H1 (cell line): ENCODE measurements around the gene UBE4B. TPM values are rescaled to one million over a fixed set of nuclear protein-coding genes. Genes with fewer than 3 reads are reported as not detected.

Experiments used
- CTCF ChIA-PET: fragments of 300-600 bp; sonication (Branson Sonifier 250); formaldehyde crosslinking; loops from one replicate; lab custom pipeline; 2021; ENCODE audit not compliant: partially characterized antibody; lab: Charles Lee
- POLR2A ChIA-PET: fragments of 300-600 bp; sonication (Branson Sonifier 250); formaldehyde crosslinking; loops from one replicate; lab custom pipeline; 2021; ENCODE audit warnings: inconsistent platforms; ENCODE audit not compliant: partially characterized antibody; lab: Charles Lee
- DNase-seq, 2 experiments: peaks; one replicate each; pipeline versions ENCODE4 v3.0.0 to v3.0.0-alpha.2; 2010 to 2022; ENCODE audit warnings: low spot score in 2 of 2, low read depth in 1 of 2, mixed read lengths in 1 of 2
- FAIRE-seq: peaks from 2 replicates; lab custom pipeline; 2011; peaks lifted over from hg19 to GRCh38; lab: Jason Lieb, UNC
- H2AFZ ChIP-seq: 2 replicates; pipeline ENCODE4 v1.8.1; 2012; ENCODE audit warnings: low read length, inconsistent platforms
- H2AK5ac ChIP-seq: 2 replicates; pipeline ENCODE4 v1.6.1; 2013; ENCODE audit warnings: low read depth, low read length
- H2BK120ac ChIP-seq: replicated peaks from 2 replicates; pipeline ENCODE3; 2013; ENCODE audit warnings: low read depth, low read length, inconsistent platforms
- H2BK12ac ChIP-seq: 2 replicates; pipeline ENCODE4 v1.6.1; 2013; ENCODE audit warnings: low read depth, low read length
- H2BK15ac ChIP-seq: 2 replicates; pipeline ENCODE4 v1.6.1; 2013; ENCODE audit warnings: low read length
- H2BK20ac ChIP-seq: 2 replicates; pipeline ENCODE4 v1.6.1; 2013; ENCODE audit warnings: low read length
- H2BK5ac ChIP-seq: 2 replicates; pipeline ENCODE4 v1.6.1; 2013; ENCODE audit warnings: low read depth, low read length
- H3K14ac ChIP-seq: 2 replicates; pipeline ENCODE4 v1.6.1; 2013; ENCODE audit warnings: inconsistent platforms; ENCODE audit not compliant: insufficient read length
- H3K18ac ChIP-seq: 2 replicates; pipeline ENCODE4 v1.6.1; 2013; ENCODE audit warnings: low read length; ENCODE audit errors: extremely low read depth
- H3K23ac ChIP-seq: 2 replicates; pipeline ENCODE4 v1.6.1; 2013; ENCODE audit warnings: inconsistent platforms; ENCODE audit not compliant: insufficient read length
- H3K23me2 ChIP-seq: 2 replicates; pipeline ENCODE4 v1.6.1; 2013; ENCODE audit warnings: low read depth, low read length
- H3K27ac ChIP-seq: 2 replicates; pipeline ENCODE4 v1.6.1; 2011; ENCODE audit warnings: low read depth, low read length, inconsistent platforms
- H3K27me3 ChIP-seq, 4 experiments: replicated peaks in 1 of 4; 1 replicate in 1 of 4; 2 replicates in 3 of 4; pipeline versions ENCODE4 v1.6.1 to v1.8.1; 2011 to 2013; ENCODE audit warnings: low read length in 3 of 4, mild to moderate bottlenecking in 3 of 4, inconsistent platforms in 2 of 4, mixed read lengths in 2 of 4, moderate library complexity in 1 of 4; ENCODE audit not compliant: control insufficient read depth in 3 of 4, insufficient read depth in 3 of 4; ENCODE audit errors: extremely low read depth in 1 of 4
- H3K36me3 ChIP-seq, 4 experiments: 2 replicates each; pipeline versions ENCODE4 v1.6.1 to v1.8.1; 2011 to 2013; ENCODE audit warnings: mild to moderate bottlenecking in 4 of 4, low read length in 3 of 4, moderate library complexity in 2 of 4, control low read depth in 1 of 4, inconsistent platforms in 1 of 4; ENCODE audit not compliant: insufficient read depth in 4 of 4, control insufficient read depth in 2 of 4
- H3K4ac ChIP-seq: replicated peaks from 2 replicates; pipeline ENCODE3; 2013; ENCODE audit warnings: low read length, low read depth, mixed read lengths, inconsistent platforms; ENCODE audit not compliant: insufficient read length
- H3K4me1 ChIP-seq, 4 experiments: replicated peaks in 1 of 4; 1 replicate in 1 of 4; 2 replicates in 3 of 4; pipeline versions ENCODE4 v1.6.1 to v1.8.1; 2011 to 2013; ENCODE audit warnings: low read length in 3 of 4, inconsistent platforms in 2 of 4, mixed read lengths in 1 of 4; ENCODE audit not compliant: insufficient read depth in 4 of 4, control insufficient read depth in 3 of 4
- H3K4me2 ChIP-seq, 2 experiments: 2 replicates each; pipeline versions ENCODE4 v1.6.1 to v1.8.1; 2011 to 2013; ENCODE audit warnings: low read depth in 2 of 2, low read length in 2 of 2, control low read depth in 1 of 2, inconsistent platforms in 1 of 2, mild to moderate bottlenecking in 1 of 2; ENCODE audit not compliant: insufficient read depth in 1 of 2
- H3K4me3 ChIP-seq, 4 experiments: fragments of 200-600, 300-600 bp in 1 of 4; sonication (generic), shearing (Covaris generic), sonication (Bioruptor Twin) in 1 of 4; 2 replicates each; pipeline versions ENCODE4 v1.5.1 to v1.8.1; 2011 to 2016; ENCODE audit warnings: low read length in 4 of 4, low read depth in 3 of 4, control low read depth in 2 of 4, inconsistent platforms in 2 of 4, mild to moderate bottlenecking in 2 of 4, mixed read lengths in 1 of 4, moderate library complexity in 1 of 4; ENCODE audit not compliant: insufficient read depth in 2 of 4; ENCODE audit errors: extremely low read depth in 1 of 4
- H3K56ac ChIP-seq: replicated peaks from 2 replicates; pipeline ENCODE3; 2013; ENCODE audit warnings: low read depth, mild to moderate bottlenecking, mixed read lengths, low read length, inconsistent platforms; ENCODE audit not compliant: insufficient read length
- H3K79me1 ChIP-seq: 2 replicates; pipeline ENCODE4 v1.6.1; 2013; ENCODE audit warnings: low read depth, low read length, control low read depth
- H3K79me2 ChIP-seq, 2 experiments: 2 replicates each; pipeline versions ENCODE4 v1.6.1 to v1.8.1; 2012 to 2013; ENCODE audit warnings: low read length in 2 of 2, mild to moderate bottlenecking in 2 of 2, inconsistent platforms in 1 of 2; ENCODE audit not compliant: insufficient read depth in 2 of 2, control insufficient read depth in 1 of 2
- H3K9ac ChIP-seq, 4 experiments: replicated peaks in 1 of 4; 1 replicate in 1 of 4; 2 replicates in 3 of 4; pipeline versions ENCODE4 v1.6.1 to v1.8.1; 2011 to 2013; ENCODE audit warnings: low read depth in 3 of 4, low read length in 3 of 4, control low read depth in 2 of 4, mild to moderate bottlenecking in 2 of 4, moderate library complexity in 2 of 4, inconsistent platforms in 1 of 4; ENCODE audit errors: extremely low read depth in 1 of 4
- H3K9me3 ChIP-seq, 2 experiments: 2 replicates each; pipeline versions ENCODE4 v1.6.1 to v1.8.1; 2012 to 2013; ENCODE audit warnings: mild to moderate bottlenecking in 2 of 2, moderate library complexity in 2 of 2, control low read depth in 1 of 2, inconsistent platforms in 1 of 2, low read depth in 1 of 2, low read length in 1 of 2, mixed read lengths in 1 of 2; ENCODE audit not compliant: insufficient read depth in 2 of 2
- H4K20me1 ChIP-seq, 2 experiments: replicated peaks in 1 of 2; 2 replicates each; pipeline versions ENCODE3 to v1.8.1; 2011 to 2013; ENCODE audit warnings: inconsistent platforms in 2 of 2, low read length in 2 of 2, mild to moderate bottlenecking in 1 of 2; ENCODE audit not compliant: insufficient read depth in 2 of 2, control insufficient read depth in 1 of 2
- H4K5ac ChIP-seq: 2 replicates; pipeline ENCODE4 v1.6.1; 2013; ENCODE audit warnings: low read length, low read depth, mixed read lengths, inconsistent platforms; ENCODE audit not compliant: insufficient read length
- H4K8ac ChIP-seq: 2 replicates; pipeline ENCODE4 v1.8.0; 2013; ENCODE audit warnings: mild to moderate bottlenecking, moderate library complexity, low read length, inconsistent platforms; ENCODE audit not compliant: insufficient read depth; ENCODE audit errors: extremely low read depth
- H4K91ac ChIP-seq: replicated peaks from 2 replicates; pipeline ENCODE3; 2013; ENCODE audit warnings: low read length, mixed read lengths, inconsistent platforms; ENCODE audit not compliant: insufficient read length
- BACH1 ChIP-seq: IDR thresholded peaks from 2 replicates; pipeline ENCODE4 v1.6.1; 2012; ENCODE audit warnings: low read length, improper control_type of control experiment
- BRCA1 ChIP-seq: IDR thresholded peaks from 2 replicates; pipeline ENCODE4 v1.6.1; 2012; ENCODE audit warnings: low read depth, low read length, improper control_type of control experiment
- CHD1 ChIP-seq: IDR thresholded peaks from 2 replicates; pipeline ENCODE4 v1.6.1; 2012; ENCODE audit warnings: low read depth, low read length, improper control_type of control experiment
- CREB1 ChIP-seq: IDR thresholded peaks from 2 replicates; pipeline ENCODE4 v1.6.1; 2012; ENCODE audit warnings: inconsistent platforms
- FOSL1 ChIP-seq: IDR thresholded peaks from 2 replicates; pipeline ENCODE4 v1.6.1; 2011; ENCODE audit warnings: mild to moderate bottlenecking, low read depth, low read length, moderate library complexity; ENCODE audit not compliant: insufficient read depth
- GTF2F1 ChIP-seq: IDR thresholded peaks from 2 replicates; pipeline ENCODE4 v1.6.1; 2012; ENCODE audit warnings: low read depth, low read length, improper control_type of control experiment, borderline replicate concordance
- HDAC6 ChIP-seq: IDR thresholded peaks from one replicate; pipeline ENCODE4 v1.7.1; 2012; ENCODE audit warnings: low read depth, mild to moderate bottlenecking, inconsistent platforms, low read length, moderate library complexity
- MAFK ChIP-seq: IDR thresholded peaks from 2 replicates; pipeline ENCODE4 v1.6.1; 2012; ENCODE audit warnings: low read depth, mild to moderate bottlenecking, improper control_type of control experiment, low read length
- NANOG ChIP-seq: IDR thresholded peaks from 2 replicates; pipeline ENCODE4 v1.6.1; 2011; ENCODE audit warnings: low read length, low read depth, mild to moderate bottlenecking, inconsistent platforms; ENCODE audit not compliant: insufficient read depth, poor library complexity, severe bottlenecking
- NRF1 ChIP-seq: IDR thresholded peaks from 2 replicates; pipeline ENCODE4 v1.6.1; 2011; ENCODE audit warnings: mild to moderate bottlenecking, low read depth, low read length, improper control_type of control experiment
- RFX5 ChIP-seq: IDR thresholded peaks from 2 replicates; pipeline ENCODE4 v1.6.1; 2011; ENCODE audit warnings: low read depth, low read length, improper control_type of control experiment, borderline replicate concordance
- SIRT6 ChIP-seq: IDR thresholded peaks from one replicate; pipeline ENCODE4 v1.7.1; 2012; ENCODE audit warnings: low read length, inconsistent platforms
- SIX5 ChIP-seq: IDR thresholded peaks from 2 replicates; pipeline ENCODE4 v1.6.1; 2011; ENCODE audit warnings: mild to moderate bottlenecking, low read depth, low read length
- SP4 ChIP-seq: IDR thresholded peaks from 2 replicates; pipeline ENCODE4 v1.6.1; 2012; ENCODE audit warnings: low read length, inconsistent platforms
- WGBS, 2 experiments: shearing (Covaris generic) in 1 of 2; methylation state at CpG; one replicate each; pipeline versions ENCODE4 v1.1.6 to v1.1.7; 2013 to 2015; ENCODE audit warnings: low lambda C conversion rate in 2 of 2, mixed read lengths in 2 of 2, inconsistent platforms in 1 of 2, low coverage in 1 of 2, missing lambda C conversion rate in 1 of 2; ENCODE audit not compliant: insufficient replicate concordance in 2 of 2, insufficient coverage in 1 of 2, insufficient read length in 1 of 2; ENCODE audit errors: extremely low coverage in 1 of 2, missing lambda C conversion rate in 1 of 2; 5-methylcytosine and 5-hydroxymethylcytosine counted together
- polyA plus RNA-seq, 7 experiments: library from polyadenylated mRNA; depleted of rRNA in 3 of 7; stranded (reverse) in 5 of 7; unstranded in 2 of 7; fragments of >200 nt in 5 of 7; fragments of 200-250 nt in 2 of 7; gene quantifications; 1 replicate in 5 of 7; 2 replicates in 1 of 7; 4 replicates in 1 of 7; pipeline versions ENCODE4 v1.2.1 to v1.2.3, GENCODE V29; 2011 to 2013; ENCODE audit warnings: missing spikeins in 2 of 7, mixed read lengths in 2 of 7
- total RNA-seq: library from RNA; stranded (reverse); fragmentation: NEBNext Ultra II Directional; extraction: Animal tissue kit (Norgen Biotek cat#: 25700); gene quantifications from 2 replicates; pipeline ENCODE4 v1.2.1, GENCODE V29; 2021
- TF ChIP-seq, protein P1 (sequence below): IDR thresholded peaks from 2 replicates; pipeline ENCODE4 v1.6.1; 2012; ENCODE audit warnings: inconsistent platforms

UBE4B gene
- total and polyA plus RNA-seq, 2 of the 8 experiments (the other 6 are each of a cell fraction or from before 2014, with no cell fraction given) = 24.5 to 90.1 TPM

DNA sequence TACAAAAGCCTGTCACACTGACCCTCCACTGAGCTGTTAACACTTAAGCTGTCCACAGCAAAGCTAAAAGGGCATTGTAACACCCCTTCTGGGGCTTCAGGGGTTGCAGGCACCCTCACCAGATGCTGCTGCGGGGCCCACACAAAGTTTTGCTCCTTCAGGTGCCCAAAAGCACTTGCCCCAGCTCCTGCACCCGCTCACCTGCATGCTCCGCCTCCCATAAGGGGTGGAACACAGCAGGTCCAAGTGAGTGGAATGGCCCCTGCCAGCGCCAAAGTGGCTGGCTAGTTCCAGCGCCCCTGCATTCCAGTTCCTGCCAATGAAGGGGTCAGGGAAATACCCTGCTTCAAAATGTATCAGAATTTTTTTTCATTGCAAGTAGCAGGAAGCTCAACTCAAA, 43.0 kb upstream of the UBE4B start:
- Histone ChIP-seq H3K79me2 (no peaks in the 10 kb centered on the region), H2BK15ac (no peak overlapping the region), H2BK120ac (no peak overlapping the region), H3K4me1 (no peaks in the 10 kb centered on the region), H3K27ac (no peak overlapping the region), H3K18ac (no peak overlapping the region), H3K79me1 (no peaks in the 10 kb centered on the region), H4K91ac (no peak overlapping the region), H2BK20ac (no peak overlapping the region), H3K56ac (no peak overlapping the region), H4K20me1 (no peaks in the 10 kb centered on the region), H3K9ac (no peak overlapping the region), H3K4me2 (no peak overlapping the region), H3K23me2 (no peaks in the 10 kb centered on the region), H2BK5ac (no peak overlapping the region), H4K8ac (no peak overlapping the region), H2AFZ (no peak overlapping the region), H2AK5ac (no peak overlapping the region), H3K14ac (no peak overlapping the region), H3K23ac (no peak overlapping the region), H3K4me3 (no peak overlapping the region), H3K9me3 (no peaks in the 10 kb centered on the region), H3K36me3 (no peaks in the 10 kb centered on the region), H2BK12ac (no peak overlapping the region), H3K4ac (no peak overlapping the region), H4K5ac (no peak overlapping the region), H3K27me3 (no peaks in the 10 kb centered on the region)
- FAIRE-seq (no peak), DNase-seq (no peak)
- ChIA-PET CTCF (interaction anchor here (0.9 to 2.2 kb wide), 8 partner anchors 10 to 1331 kb away, joined by 3 to 6 read pairs (median 4); no protein-coding TSS in a partner anchor), POLR2A (interaction anchor here (0.7 kb wide), 1 partner anchor 46 kb away, joined by 4 read pairs; the partner anchor contains the start of genes LZIC and NMNAT1)
- 94% methylated on average over 5 of the region's 5 CpGs; no CpG with 5 or more reads in 1 of the 2 experiments for WGBS, 2 experiments
- no peak for TF ChIP-seq FOSL1
- TF ChIP-seq, protein P1, sequence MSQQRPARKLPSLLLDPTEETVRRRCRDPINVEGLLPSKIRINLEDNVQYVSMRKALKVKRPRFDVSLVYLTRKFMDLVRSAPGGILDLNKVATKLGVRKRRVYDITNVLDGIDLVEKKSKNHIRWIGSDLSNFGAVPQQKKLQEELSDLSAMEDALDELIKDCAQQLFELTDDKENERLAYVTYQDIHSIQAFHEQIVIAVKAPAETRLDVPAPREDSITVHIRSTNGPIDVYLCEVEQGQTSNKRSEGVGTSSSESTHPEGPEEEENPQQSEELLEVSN = no peak
- no peak for TF ChIP-seq SP4
- TF ChIP-seq GTF2F1 = no peak
- TF ChIP-seq SIRT6 = no peak
- no peak for TF ChIP-seq RFX5
- no peak for TF ChIP-seq BACH1
- no peak for TF ChIP-seq CREB1
- no peak for TF ChIP-seq CHD1
- no peak for TF ChIP-seq HDAC6
- no peak for TF ChIP-seq BRCA1
- TF ChIP-seq SIX5 = no peak
- no peak for TF ChIP-seq MAFK
- no peak for TF ChIP-seq NRF1
- TF ChIP-seq NANOG = no peak
